ENCODE data around the gene HPCAL4.
A peak's percentile ranks its signal among the peaks of the same experiment; 100 is the strongest.

Gene HPCAL4

DNA sequence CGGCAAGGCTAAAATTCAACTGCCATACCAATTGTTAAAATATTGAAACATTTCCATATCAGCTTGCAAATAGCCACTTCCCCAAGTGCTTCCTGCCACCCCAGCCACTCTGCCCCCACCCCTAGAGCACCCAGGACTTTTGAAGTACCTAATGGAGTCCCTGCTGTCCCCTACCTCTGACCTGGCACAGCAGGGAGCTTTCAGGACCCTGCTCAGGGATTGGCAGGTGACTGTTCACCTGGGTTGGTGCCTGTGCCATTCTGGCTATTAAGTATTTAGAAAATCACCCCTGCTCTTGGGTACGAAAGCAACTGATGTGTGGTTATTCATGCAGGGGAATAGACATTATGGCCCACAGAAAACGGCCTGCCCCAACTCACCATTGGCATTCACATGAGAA lies 9.1 kb upstream of the HPCAL4 start:
- DNase-seq: no peak

DNA sequence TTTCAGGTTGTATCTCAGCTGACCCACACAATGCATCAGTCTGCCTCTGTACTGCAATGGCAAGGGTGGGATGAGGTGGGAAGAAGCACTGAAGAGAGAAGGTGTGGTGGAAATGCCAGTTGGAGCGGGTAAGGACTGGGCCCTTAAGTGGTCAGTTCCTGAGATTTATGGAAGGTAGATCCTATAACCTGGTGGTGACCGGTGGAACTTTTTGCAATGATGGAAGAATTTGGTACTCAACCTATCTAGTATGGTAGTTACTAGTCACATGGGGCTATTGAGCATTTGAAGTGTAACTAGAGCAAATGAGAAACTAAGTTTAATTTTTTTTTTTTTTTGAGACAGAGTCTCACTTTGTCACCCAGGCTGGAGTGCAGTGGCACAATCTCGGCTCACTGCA lies 8.2 kb upstream of the HPCAL4 start:
- DNase-seq: no peak

DNA sequence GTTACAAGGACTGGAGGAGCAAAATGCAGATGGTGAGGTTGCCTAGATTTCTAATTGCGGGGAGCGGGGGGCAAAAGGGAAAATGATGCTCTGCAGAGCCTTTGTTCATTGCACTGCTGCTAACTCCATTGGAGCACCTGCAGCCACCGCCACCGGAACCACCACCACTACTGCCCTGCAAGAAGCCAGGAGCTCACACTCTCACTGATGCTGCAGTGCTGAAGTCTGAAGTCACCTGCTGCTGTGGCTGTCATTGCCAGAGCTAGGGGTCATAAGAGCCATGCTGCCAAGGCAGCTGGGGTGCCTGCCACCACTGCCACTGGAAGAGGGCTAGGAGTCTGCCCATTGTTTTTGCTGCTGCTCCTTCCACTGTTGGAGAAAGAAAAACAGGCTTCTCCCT lies 7.3 kb upstream of the HPCAL4 start:
- no peak for DNase-seq

DNA sequence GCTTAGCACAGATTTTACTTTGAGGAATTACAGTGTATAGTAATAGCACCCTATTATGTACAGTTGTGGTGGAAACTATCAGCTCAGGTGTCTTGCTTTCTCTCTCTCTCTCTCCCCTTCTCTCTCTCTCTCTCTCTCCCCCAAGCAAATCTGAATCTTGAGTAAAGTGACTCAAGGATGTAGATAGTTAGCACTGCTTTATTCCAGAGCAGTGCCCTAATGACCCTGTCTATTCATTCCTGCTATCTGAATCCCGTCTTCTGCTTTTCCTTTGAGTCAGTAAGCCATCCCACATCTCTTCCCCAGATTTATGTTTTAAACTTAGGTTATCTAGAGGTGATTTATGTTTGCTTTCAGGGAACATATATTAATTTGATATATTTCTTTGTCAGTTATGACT lies 5.2 kb upstream of the HPCAL4 start:
- DNase-seq: no peak

DNA sequence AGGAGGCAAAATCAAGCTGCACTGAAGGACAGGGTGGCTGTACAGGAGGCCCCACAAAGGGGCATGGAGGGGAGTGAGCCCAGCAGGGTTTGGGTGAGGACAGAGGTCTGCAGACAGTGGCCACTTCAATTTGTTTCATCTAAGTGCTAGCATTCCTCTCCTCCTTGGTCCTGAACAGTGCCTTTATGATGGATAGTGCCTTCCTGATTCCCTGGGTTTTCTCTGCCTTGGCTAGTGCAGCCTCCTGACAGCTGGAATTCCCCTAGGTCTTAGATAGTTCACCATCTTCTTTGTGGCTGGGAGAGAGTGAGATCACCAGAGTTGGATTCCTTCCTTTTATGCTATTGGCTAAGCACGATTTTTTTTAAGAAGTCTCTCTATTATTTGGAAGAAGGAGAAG lies 3.8 kb upstream of the HPCAL4 start:
- no peak for DNase-seq

DNA sequence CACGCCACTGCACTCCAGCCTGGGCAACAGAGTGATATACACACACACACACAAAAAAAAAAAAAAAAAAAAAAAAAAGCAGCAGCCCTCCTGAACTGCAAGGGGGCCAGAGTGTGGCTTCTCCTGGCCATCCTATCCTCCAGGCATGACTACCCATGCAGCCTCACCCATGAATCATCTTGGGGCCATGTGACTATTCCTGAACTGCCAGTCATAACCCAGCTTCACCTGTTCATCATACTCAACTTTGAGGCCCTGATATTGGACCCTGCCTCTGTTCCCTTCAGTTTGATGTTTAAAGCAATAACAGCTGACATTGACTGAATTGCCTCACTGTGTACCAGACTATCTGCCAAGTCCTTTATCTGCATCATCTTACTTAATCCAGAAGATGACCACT lies 2.8 kb upstream of the HPCAL4 start:
- DNase-seq: no peak

DNA sequence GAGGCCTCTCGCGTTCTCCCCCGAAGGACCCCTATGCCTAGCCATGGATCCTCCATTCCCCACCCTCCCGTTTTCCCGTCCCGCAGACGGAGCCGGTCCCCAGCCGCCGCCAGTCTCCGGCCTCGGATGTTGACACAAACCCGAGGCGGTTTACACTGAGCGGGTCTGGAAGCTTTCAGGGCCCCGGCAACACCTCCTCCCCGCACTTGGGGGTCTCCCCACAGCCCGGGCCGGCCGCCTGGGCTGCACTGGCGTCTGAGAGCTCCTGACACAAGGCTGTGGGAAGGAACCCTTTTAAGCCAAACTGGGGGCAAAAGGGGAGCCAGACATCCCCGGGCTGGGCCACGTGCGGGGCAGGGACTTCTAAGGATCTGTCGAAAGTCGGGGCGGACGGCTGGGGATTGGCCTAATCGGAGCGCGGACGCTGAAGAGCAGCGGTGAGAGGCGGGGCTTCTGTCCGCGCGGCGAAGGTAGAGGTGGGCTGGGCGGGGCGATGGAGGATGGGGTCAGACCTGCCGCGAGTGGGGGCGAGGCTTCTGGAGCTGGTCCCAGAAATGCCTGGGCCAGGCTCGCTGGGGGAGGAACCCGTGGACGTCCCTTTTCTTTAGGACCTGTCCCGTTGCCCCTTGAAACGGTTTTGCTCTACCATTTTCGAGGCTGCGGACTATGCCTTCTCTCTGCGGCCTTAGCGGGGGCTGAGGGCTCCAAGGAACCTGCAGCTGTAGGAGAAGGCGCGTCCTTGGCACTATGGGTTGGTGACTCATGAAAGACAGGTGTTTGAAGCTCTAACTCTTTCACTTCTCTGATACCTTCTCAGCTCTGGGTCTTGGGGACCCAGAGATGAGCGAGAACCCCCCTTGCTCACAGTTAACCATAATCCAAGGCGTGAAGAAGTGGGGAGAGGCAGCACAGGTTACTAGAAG lies 1.2 kb upstream of the HPCAL4 start:
- DNase-seq: peak; percentile 63

DNA sequence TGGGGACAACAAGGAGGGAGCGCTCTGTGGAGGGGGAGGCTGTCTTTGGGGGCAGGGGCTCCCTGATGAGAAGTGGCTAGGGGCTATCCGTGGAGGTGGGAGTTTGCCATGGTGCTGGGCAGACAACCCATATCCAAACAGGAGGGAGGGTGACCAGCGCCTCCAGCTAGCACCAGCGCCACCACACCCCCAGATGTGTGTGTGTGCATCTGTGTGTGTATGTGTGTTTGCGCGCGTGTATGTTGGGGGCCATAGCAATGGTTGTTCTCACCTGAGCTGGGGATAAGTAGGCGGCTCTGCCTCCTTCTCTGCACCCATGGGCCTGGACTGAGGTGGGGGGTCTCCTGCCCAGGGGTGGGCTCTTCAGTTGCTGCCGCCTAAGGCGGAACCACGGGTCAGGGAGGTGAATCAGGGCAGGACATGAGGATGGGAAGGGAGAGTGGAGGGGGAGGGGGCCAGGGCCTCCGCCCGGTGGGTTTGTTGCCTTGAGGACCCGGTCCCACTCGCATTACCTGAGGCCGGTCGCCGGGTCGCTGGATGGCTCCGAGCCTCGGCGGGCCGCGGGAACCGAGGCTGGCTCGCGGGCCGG lies 345 bp downstream of the HPCAL4 start:
- DNase-seq: no peak

DNA sequence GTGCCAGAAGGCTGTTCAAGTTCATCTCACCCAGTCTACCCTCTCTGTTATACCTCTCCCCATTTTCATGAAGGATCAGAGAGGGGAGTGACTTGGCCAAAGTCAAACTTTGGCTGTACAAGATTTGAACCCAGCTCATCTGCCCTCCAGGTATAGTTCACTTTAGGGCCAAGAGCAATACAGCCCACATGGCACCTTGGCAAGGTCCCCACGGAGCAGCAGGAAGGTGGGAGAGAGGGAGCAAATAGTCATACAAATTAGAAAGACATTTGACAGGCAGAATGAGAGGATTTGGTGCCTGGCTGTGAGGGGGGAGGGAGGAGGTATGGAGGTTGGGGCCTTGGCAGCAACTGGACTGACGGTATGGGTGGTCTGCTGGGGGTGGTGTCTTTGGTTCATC lies 1.0 kb downstream of the HPCAL4 start:
- DNase-seq: no peak

DNA sequence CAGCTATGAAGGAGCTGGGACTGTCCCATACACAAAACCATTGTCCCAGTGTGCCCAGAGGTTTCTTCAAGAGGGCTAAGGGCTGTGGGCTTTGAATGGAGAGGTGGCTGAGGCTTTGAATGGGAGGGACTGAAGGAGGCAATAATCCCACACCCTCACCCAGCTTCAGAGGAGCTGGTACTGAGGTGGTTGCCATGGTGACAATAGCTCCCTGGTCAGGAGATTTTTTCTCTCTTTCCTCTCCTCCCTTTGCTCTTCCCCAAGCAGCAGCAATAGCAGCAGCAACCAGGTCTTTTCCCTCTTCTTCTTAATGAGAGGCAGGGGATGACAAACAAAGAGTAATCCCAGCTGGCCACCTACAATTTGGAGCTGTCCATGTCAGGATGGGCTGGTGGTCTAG lies 1.6 kb downstream of the HPCAL4 start:
- DNase-seq: peak; percentile 6

DNA sequence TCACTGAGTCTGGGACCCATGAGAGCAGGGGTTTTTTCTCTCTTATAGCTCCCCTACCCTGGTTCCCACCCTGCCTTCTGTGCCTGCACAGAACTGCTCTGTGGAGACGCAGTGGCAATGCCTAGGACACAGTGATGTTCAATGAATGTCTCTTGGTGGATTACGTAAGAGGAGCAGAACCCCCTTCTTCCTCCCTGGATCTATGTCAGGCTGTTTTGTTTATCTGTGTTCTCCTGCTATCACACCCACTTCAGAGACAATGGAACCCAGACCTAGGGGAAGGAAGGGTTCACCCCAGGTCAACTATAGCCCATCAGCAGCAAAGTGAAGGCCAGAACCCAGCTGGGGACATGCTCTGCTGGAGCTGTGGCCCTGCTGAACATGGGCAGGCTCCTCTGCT lies 2.0 kb downstream of the HPCAL4 start:
- DNase-seq: no peak

DNA sequence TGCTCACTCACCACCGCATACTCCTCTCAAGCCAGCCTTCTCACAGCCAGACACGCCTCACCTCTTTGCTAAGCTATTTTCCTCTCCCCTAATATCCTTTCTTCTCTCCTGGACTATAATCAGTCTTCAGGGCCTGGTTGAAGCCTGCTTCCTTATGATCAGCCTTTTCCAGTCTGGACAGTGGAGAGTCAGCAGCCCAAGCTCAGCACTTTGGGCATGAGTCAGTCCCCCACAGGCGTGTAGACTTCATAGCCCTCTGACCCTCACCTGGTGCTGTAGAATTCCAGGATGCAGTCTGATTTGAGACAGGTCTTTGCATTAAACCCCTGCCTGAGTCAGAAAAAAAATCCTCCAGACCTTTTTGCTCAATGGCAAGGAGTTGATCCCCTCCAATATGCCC lies 2.5 kb downstream of the HPCAL4 start:
- DNase-seq: no peak

DNA sequence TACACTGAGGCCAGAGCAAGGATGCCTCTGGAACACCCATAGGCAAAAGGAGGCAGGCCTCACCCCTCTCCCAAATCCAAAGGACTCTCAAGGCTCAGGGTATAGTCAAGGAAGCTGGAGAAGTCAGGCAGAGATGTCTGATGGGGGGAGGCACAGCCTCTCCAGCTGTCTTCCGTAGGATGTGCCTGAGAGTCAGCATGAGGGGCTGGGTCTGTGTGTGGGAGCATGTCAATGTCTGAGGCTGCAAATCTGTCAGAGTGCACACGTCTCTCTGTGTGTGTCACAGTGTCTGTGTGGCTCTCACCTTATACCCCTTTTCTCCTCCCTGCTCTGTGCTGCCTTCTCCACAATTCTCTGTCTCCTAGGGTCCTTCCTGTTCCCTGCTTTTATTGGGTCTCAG lies 4.0 kb downstream of the HPCAL4 start:
- DNase-seq: no peak

DNA sequence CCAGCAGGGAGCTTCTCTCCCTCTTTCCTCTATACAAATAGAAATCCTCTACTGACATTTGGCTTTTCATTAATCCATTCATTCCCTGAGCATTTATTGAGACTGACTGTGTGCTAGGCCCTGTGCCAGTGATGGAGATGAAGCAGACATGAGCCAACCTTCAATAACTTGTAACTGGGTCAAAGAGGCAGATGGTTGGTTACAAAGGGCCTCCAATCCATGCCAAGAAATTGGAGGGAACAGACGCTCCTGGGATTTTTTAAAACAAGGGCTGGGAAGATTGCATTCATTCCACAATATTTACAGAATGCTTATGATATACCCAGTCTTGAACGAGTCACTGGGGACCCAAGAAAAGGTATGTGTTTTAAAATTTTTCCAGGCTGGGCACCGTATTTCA lies 6.2 kb downstream of the HPCAL4 start:
- no peak for DNase-seq

DNA sequence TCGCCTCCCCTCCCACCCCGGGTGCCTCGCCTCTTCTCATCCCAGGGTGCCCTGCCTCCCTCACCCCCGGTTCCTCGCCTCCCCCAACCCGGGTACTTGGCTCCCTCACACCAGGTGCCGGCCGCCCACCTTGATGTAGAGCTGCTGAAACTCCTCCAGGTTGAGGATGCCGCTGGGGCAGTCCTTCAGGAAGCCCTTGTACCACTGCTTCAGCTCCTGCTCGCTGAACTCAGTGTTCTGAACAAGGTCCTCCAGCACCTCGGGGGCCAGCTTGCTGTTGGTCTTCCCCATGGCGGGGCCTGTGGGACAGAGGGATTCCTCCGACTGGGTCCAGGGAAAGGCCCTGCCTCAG lies 6.9 kb downstream of the HPCAL4 start:
- no peak for DNase-seq

DNA sequence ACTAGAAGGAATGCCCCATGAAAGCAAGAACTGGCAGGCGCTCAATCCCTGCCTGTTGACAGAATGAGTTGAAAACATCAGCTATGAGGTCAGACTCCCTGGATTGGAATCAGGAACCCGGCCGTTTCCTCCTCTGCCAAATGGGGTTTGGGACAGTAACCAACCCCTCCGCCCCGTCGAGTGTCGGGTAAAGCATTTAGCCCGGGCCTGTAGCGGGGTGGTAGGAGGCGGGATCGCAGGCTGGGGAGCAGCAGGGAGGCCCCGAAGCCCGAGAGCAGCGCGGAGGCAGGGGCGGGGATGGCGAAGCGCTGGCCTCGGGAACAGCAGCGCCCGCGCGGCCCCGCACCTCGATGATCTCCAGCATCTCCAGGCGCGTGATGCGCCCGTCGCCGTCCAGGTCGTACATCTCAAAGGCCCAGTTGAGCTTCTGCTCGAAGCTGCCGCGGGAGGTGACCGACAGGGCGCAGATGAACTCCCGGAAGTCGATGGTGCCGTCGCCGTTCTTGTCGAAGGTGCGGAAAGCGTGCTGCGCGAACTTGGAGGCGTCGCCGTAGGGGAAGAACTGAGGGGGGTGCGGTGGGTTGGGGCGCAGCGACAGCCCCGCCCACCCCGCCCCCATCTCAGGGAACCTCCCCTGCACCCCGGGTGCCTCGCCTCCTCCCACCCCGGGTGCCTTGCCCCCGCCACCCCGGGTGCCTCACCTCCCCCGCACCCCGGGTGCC lies 7.5 kb downstream of the HPCAL4 start:
- no peak for DNase-seq

DNA sequence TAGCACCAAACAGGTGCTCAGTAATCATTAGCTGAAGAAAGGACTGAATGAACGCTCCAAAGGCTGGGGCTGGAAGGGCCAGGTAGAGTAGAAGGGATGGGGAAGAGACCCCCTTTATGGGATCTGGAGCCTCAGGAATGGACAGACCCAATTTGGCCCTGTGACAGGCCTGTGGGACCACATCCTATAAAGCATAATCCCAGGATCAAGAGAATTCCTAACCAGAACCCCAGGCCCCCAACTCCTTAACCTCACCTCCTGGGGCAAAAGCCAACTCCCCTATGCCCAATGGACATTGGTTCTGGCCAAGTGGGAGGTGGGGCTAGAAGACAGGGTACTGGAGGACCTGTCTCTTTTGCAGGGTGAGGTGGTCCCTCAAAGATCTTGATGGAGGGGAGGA lies 9.2 kb downstream of the HPCAL4 start:
- no peak for DNase-seq

DNA sequence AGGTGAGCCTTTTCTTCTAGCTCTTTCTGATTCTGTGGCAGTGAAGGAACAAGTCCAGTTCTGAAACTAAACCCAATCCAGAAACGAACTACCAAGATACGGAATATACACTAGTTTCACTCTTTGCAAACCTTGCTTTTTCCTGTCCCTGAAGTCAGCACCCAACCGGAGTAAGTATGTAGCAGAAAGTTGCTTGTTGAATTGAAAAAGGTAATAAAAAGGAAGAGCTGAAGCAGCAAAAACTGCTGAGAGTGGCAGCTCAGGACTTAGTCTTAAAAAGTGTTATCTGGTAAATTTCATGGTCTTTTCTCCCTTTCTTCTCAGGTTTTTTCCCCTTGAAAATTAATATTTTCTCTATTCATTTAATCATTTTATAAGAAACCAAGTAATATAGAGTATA lies 9.9 kb downstream of the HPCAL4 start:
- no peak for DNase-seq

DNA sequence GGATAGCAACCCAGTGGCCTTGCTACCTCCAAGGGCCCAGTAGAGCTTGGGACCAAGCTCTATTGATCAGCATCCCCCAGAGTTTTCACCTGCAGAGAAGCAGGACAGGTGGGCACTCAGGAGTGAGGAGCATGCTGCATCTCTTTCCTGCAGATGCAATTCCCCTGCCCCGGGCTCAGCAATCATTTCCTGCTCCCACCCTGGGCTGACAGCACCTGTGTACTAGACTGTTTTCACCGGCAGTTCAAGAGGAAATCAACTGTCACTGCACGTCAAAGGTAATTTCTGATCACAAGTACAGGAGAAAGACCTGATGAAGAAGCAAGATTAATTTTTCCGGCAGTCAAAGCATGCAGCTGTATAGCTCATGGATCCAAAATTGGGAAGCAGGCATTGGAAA lies 10.5 kb downstream of the HPCAL4 start:
- no peak for DNase-seq

DNA sequence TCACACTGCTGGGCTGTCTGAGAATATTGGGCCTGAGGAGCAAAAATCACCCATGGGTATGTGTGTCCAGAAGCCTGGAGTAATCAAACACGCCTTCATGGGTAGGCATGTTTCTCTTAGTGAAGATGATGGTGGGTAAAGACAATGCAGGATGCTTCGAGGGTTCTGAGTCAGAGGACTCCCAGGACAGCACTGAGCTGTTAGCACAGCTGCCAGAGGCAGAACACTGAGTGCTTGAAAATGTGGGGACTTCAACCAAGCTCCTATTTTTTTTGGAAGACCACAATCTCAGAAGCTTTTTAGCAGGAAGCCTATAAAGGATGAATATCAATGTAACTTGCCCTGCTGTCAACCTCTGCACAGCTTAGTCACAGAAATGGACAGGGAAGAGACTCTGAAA lies 11.4 kb downstream of the HPCAL4 start:
- no peak for DNase-seq

DNA sequence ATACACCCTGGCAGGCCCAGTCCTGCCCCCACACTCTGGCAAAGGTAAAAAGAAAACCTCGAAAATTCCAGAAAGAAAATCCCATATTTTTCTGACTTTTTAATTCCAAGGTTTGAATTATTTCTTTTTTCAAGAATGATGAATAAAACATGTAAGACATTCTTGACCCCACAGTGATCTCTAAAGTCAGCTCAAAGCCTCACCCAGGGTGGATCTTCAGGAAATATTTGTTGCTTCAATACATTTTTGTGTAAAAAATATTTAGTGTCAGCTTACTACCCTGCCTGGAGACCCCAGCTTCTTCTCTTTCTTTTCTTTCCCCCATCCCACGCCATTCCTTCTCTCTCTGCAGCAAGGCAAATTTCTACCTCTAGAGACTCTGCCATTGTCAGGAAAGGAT lies 12.3 kb downstream of the HPCAL4 start:
- no peak for DNase-seq

DNA sequence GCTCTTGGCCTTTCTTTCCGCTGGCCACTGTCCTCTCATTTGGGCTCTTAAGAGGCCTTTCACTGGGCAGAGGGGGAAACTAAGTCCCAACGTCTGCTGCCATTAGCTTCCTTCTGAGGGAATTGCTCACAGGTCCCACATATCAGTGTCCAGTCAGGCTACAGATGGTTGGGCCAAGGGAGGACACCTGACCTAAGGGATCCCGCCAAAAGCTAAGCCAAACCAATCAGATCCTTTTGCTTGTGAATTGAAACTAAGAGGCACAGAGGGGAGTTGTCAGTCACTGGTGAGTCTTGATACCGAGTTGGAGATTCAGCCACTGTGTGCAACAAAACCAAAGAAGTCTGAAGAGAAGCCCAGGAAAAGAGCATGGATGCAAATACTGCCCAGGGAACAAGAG lies 13.6 kb downstream of the HPCAL4 start:
- DNase-seq: no peak

DNA sequence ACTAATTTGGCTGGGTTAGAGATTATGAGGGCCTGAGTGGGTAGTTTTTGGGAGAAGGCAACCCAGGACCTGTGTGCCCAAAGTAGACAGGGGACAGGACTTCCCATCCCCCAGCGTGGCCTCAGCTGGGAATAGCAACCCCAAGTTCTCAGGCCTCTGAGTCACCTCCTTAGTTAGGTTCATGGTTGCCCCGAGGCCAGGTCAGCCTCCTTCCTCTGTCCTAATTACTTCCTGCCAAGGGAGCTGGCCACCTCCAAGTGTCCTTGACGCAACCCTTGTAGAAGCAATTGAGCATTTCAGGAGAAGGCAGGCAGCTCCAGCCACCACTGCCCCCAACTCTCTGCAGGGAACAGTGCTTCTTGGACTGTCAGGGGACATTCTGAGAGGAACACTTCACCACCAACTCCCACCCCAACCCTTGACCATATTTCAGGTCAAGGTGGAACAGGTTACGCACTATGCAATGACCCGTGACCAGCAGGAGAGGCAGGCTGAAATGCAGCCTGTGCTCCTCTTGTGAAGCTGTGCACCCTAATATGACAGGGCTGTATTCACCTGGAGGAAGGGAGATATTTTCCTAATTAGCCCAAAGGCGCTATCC lies 14.2 kb downstream of the HPCAL4 start:
- DNase-seq: no peak

DNA sequence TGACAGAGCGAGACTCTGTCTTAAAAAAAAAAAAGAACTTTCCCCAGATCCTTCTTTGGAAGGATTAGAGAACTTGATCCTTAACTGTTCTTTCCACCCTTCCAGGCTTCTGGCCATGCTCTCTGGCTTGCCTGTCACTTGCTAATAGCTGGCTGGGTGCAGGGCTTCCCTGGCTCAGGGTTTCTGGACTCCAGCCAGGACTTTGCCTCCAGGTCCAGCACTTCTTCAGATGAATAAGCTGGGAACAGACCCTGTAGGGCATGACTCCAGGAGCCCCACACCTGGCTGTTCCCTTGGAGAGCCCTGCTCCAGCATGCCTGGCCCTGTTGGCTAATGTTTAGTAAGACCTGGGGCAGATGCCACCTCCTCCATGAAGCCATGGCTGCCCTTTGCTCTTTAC lies 16.0 kb downstream of the HPCAL4 start:
- DNase-seq: peak; percentile 78

Data from NCI-H1105 (cell line).